NCI-H526 (cell line): ENCODE results near the gene TTF2.

Source experiments
- DNase-seq, 2 experiments: peaks; one replicate each; lab custom pipeline; 2025; lab: John Stamatoyannopoulos, UW

TTF2 gene

GRCh38 chr1:117059678-117060440 lies at the start of gene TTF2:
TTF2 (plus strand) TSS chr1:117060326; CDS start chr1:117060347, 21 bp downstream.
- peak; percentile 100 for DNase-seq

- DNase-seq = no peak
Observed at GRCh38 chr1:117011334-117011733, 48.8 kb upstream of the TTF2 start.

- peak; percentile 29 to 48 for DNase-seq
Observed at GRCh38 chr1:117013309-117013858, 46.7 kb upstream of the TTF2 start.

- no peak for DNase-seq
Observed at GRCh38 chr1:117014209-117014608, 45.9 kb upstream of the TTF2 start.

GRCh38 chr1:117015724-117016123 lies 44.4 kb upstream of the TTF2 start:
- no peak for DNase-seq

GRCh38 chr1:117017062-117017461 lies 43.1 kb upstream of the TTF2 start:
- no peak for DNase-seq

GRCh38 chr1:117017648-117018047 lies 42.5 kb upstream of the TTF2 start:
- no peak for DNase-seq

- no peak for DNase-seq
Observed at GRCh38 chr1:117020526-117021156, 39.5 kb upstream of the TTF2 start.

- DNase-seq = no peak
Observed at GRCh38 chr1:117022114-117022513, 38.0 kb upstream of the TTF2 start.

GRCh38 chr1:117025568-117025967 lies 34.6 kb upstream of the TTF2 start:
- no peak for DNase-seq

GRCh38 chr1:117026361-117026760 lies 33.8 kb upstream of the TTF2 start:
- no peak for DNase-seq

GRCh38 chr1:117029685-117030084 lies 30.4 kb upstream of the TTF2 start:
- no peak for DNase-seq

- no peak for DNase-seq
Observed at GRCh38 chr1:117030271-117030877, 29.8 kb upstream of the TTF2 start.

- DNase-seq = no peak
Observed at GRCh38 chr1:117032266-117032665, 27.9 kb upstream of the TTF2 start.

- no peak for DNase-seq
Observed at GRCh38 chr1:117032681-117033539, 27.2 kb upstream of the TTF2 start.

- no peak for DNase-seq
Observed at GRCh38 chr1:117033772-117034171, 26.4 kb upstream of the TTF2 start.

- DNase-seq = no peak
Observed at GRCh38 chr1:117034791-117035290, 25.3 kb upstream of the TTF2 start.

GRCh38 chr1:117036018-117036461 lies 24.1 kb upstream of the TTF2 start:
- no peak for DNase-seq

- no peak for DNase-seq
Observed at GRCh38 chr1:117037802-117038201, 22.3 kb upstream of the TTF2 start.

GRCh38 chr1:117038236-117038635 lies 21.9 kb upstream of the TTF2 start:
- DNase-seq = no peak

- DNase-seq = no peak
Observed at GRCh38 chr1:117044217-117044616, 15.9 kb upstream of the TTF2 start.

GRCh38 chr1:117045644-117046043 lies 14.5 kb upstream of the TTF2 start:
- no peak for DNase-seq
